GM23338 (cell line): Measurements from ENCODE around the gene GALNT3.

Experiments
- EZH2phosphoT487 ChIP-seq: fragments of 200-600 bp; sonication (generic); IDR thresholded peaks from one replicate; pipeline ENCODE4 v1.8.1; 2018; ENCODE audit warnings: antibody characterized with exemption; ENCODE audit not compliant: unreplicated experiment
- JUNB ChIP-seq: IDR thresholded peaks from one replicate; pipeline ENCODE4 v1.6.1; 2016; ENCODE audit warnings: antibody characterized with exemption; ENCODE audit not compliant: unreplicated experiment
- POLR2AphosphoS5 ChIP-seq: IDR thresholded peaks from 2 replicates; pipeline ENCODE4 v1.6.1; 2016; ENCODE audit warnings: antibody characterized with exemption, low read depth
- TF ChIP-seq, protein P1 (sequence below), 2 experiments: fragments of 200-600 bp in 1 of 2; sonication (generic) in 1 of 2; conservative IDR thresholded peaks; 2 replicates each; pipeline versions ENCODE4 v1.5.1 to v1.6.1; 2016 to 2017; ENCODE audit warnings: antibody characterized with exemption in 2 of 2, low read depth in 2 of 2, mild to moderate bottlenecking in 2 of 2, moderate library complexity in 1 of 2

DNA sequence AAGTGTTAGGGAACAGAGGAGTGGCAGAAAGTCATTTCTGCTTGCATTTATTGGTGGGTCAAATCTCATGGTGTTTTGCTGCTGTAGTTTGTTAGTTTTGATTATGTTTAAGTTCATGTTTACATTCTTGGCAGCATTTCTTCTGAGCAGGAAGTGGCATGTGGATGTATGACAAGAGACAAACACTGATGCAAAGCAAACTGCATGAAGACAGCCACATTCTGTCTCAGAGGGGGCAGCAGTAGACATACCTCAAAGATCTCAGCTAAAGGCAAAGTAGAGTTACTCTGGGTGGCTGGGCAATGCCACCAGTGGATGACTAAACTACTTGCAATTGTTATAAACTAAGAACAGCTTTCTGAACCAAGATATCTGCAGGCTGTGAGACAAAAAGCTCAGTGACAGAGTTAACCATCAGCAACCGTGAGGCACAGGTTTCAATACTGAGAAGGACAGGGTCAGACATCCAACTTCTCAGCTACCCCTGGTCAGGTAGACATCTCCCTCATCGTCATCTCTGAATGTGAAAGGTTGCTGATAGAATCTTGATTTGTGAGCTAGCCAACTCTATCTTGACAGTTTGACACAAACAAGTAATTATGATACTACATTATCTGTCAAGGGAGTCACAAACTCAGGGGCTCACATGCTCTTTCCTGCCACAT lies 16.4 kb downstream of the GALNT3 start:
- TF ChIP-seq, protein P1, sequence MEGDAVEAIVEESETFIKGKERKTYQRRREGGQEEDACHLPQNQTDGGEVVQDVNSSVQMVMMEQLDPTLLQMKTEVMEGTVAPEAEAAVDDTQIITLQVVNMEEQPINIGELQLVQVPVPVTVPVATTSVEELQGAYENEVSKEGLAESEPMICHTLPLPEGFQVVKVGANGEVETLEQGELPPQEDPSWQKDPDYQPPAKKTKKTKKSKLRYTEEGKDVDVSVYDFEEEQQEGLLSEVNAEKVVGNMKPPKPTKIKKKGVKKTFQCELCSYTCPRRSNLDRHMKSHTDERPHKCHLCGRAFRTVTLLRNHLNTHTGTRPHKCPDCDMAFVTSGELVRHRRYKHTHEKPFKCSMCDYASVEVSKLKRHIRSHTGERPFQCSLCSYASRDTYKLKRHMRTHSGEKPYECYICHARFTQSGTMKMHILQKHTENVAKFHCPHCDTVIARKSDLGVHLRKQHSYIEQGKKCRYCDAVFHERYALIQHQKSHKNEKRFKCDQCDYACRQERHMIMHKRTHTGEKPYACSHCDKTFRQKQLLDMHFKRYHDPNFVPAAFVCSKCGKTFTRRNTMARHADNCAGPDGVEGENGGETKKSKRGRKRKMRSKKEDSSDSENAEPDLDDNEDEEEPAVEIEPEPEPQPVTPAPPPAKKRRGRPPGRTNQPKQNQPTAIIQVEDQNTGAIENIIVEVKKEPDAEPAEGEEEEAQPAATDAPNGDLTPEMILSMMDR (conservative IDR thresholded peaks at IDR 0.05; ENCODE audit: low read depth in 2 of 2), result no peak
- TF ChIP-seq JUNB (no peak), EZH2phosphoT487 (no peak), POLR2AphosphoS5 (no peak)
